ENCODE measurements around the gene REXO1. TPM values are rescaled to one million over a fixed set of nuclear protein-coding genes. Genes with fewer than 3 reads are reported as not detected.

REXO1 gene
- total and polyA plus RNA-seq, 2 donors from 2014 or later = 12.1 to 36.8 TPM

DNA sequence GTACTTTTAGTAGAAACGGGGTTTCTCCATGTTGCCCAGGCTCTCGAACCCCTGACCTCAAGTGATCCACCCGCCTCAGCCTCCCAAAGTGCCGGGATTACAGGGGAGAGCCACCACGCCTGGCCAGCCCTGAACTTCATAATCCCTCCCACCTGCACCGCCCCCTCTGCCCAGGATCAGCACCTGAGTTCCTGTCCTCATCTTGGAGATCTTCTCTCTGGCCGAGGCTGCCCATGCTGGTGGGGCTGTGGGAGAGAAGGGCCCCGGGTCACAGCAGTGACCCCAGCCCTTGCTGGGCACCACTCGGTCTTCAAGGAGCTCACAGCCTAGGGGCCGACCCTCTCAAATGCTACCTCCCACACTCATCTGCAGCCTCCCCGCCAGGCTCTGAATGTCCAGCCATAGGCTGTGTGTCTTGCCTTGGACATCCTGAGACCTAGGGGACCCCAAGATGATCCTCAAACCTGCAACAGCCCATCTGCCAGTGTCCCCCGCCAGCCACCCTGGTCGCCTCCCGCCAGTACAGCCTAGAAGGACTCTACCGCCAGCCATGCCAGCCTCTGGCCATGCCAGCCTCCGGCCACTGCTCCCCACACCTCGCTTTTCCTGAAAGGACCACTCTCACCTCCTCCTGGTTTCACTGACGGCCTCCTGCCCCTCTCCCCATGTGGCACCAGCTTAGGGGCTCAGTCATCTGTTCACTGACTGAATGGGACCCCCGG lies 37.7 kb downstream of the REXO1 start:
- Histone ChIP-seq H3K27me3 (ENCODE audit: control insufficient read depth, insufficient read depth, low read length) (no peaks in the 10 kb centered on the region), H3K4me3 (ENCODE audit: low read length in 3 of 3) (no peak overlapping the region), H3K9me3 (ENCODE audit: control insufficient read depth in 2 of 3, insufficient read depth in 1 of 3, low read length in 3 of 3) (no peaks in the 10 kb centered on the region), H3K9ac (ENCODE audit: low read length in 3 of 3) (no peak overlapping the region), H3K4me1 (ENCODE audit: control insufficient read depth in 2 of 3, insufficient read depth in 2 of 3, low read depth in 1 of 3, low read length in 3 of 3) (peaks cover 0 to 8% (median 0%) of the 10 kb centered on the region in 3 donors), H3K36me3 (ENCODE audit: control insufficient read depth in 2 of 3, insufficient read depth in 3 of 3, low read length in 3 of 3) (no peaks in the 10 kb centered on the region), H3K27ac (ENCODE audit: low read depth in 2 of 2, low read length in 2 of 2) (no peak overlapping the region)
- TF ChIP-seq, protein P1, sequence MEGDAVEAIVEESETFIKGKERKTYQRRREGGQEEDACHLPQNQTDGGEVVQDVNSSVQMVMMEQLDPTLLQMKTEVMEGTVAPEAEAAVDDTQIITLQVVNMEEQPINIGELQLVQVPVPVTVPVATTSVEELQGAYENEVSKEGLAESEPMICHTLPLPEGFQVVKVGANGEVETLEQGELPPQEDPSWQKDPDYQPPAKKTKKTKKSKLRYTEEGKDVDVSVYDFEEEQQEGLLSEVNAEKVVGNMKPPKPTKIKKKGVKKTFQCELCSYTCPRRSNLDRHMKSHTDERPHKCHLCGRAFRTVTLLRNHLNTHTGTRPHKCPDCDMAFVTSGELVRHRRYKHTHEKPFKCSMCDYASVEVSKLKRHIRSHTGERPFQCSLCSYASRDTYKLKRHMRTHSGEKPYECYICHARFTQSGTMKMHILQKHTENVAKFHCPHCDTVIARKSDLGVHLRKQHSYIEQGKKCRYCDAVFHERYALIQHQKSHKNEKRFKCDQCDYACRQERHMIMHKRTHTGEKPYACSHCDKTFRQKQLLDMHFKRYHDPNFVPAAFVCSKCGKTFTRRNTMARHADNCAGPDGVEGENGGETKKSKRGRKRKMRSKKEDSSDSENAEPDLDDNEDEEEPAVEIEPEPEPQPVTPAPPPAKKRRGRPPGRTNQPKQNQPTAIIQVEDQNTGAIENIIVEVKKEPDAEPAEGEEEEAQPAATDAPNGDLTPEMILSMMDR (IDR thresholded peaks at IDR 0.05; ENCODE audit: borderline replicate concordance, extremely low read depth, insufficient read depth) = no peak
- intact Hi-C loops (cut with DNase I) = no loop called here
- DNase-seq = peak in 1 of 5 donors; percentile 44
- FAIRE-seq = no peak

DNA sequence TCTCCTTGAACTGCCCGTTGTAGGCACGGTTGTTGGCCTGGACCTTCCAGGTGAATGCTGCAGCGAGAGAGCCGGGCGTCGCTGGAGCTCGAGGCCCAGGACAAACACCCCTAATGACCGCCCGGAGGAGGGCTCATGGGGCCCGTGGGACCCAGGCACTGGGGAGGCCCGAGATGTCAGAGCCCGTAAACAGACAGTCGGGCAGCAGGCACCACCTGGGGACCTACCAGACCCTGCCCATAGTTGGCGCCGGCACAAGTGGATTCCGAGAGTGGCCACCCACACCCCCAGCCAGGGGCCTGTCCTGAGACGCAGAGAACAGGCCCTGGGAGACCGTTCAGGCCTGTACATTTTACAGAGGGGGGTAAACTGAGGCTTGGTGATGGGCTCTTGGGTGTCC lies 38.6 kb downstream of the REXO1 start:
- no peak for FAIRE-seq
- DNase-seq = peak in 1 of 5 donors; percentile 51

GRCh38 chr19:1808395-1808731 lies 39.9 kb downstream of the REXO1 start:
- H3K9ac ChIP-seq (ENCODE audit: low read length in 3 of 3) = no peak overlapping the region
- no peaks in the 10 kb centered on the region for H3K9me3 ChIP-seq (ENCODE audit: control insufficient read depth in 2 of 3, insufficient read depth in 1 of 3, low read length in 3 of 3)
- DNase-seq (no peak), FAIRE-seq (no peak)
- no peaks in the 10 kb centered on the region for H3K36me3 ChIP-seq (ENCODE audit: control insufficient read depth in 2 of 3, insufficient read depth in 3 of 3, low read length in 3 of 3)
- H3K4me3 ChIP-seq (ENCODE audit: low read length in 3 of 3) = no peak overlapping the region
- H3K4me1 ChIP-seq (ENCODE audit: control insufficient read depth in 2 of 3, insufficient read depth in 2 of 3, low read depth in 1 of 3, low read length in 3 of 3) = peaks cover 0 to 7% (median 0%) of the 10 kb centered on the region in 3 donors
- intact Hi-C loops (cut with DNase I) = no loop called here
- H3K27me3 ChIP-seq (ENCODE audit: control insufficient read depth, insufficient read depth, low read length) = no peaks in the 10 kb centered on the region
- no peak overlapping the region for H3K27ac ChIP-seq (ENCODE audit: low read depth in 2 of 2, low read length in 2 of 2)
- TF ChIP-seq, protein P1 (IDR thresholded peaks at IDR 0.05; ENCODE audit: borderline replicate concordance, extremely low read depth, insufficient read depth) = no peak

More for the DNA sequence above, 38.6 kb downstream of the REXO1 start:
- Histone ChIP-seq H3K27ac (ENCODE audit: low read depth in 2 of 2, low read length in 2 of 2) (no peak overlapping the region), H3K9me3 (ENCODE audit: control insufficient read depth in 2 of 3, insufficient read depth in 1 of 3, low read length in 3 of 3) (no peaks in the 10 kb centered on the region), H3K4me1 (ENCODE audit: control insufficient read depth in 2 of 3, insufficient read depth in 2 of 3, low read depth in 1 of 3, low read length in 3 of 3) (peaks cover 0 to 8% (median 0%) of the 10 kb centered on the region in 3 donors), H3K36me3 (ENCODE audit: control insufficient read depth in 2 of 3, insufficient read depth in 3 of 3, low read length in 3 of 3) (no peaks in the 10 kb centered on the region), H3K27me3 (ENCODE audit: control insufficient read depth, insufficient read depth, low read length) (no peaks in the 10 kb centered on the region), H3K9ac (ENCODE audit: low read length in 3 of 3) (no peak overlapping the region), H3K4me3 (ENCODE audit: low read length in 3 of 3) (no peak overlapping the region)
- intact Hi-C loops (cut with DNase I) = no loop called here
- TF ChIP-seq, protein P1 (IDR thresholded peaks at IDR 0.05; ENCODE audit: borderline replicate concordance, extremely low read depth, insufficient read depth) = no peak
